NCI-H2227 (cell line): Measurements from ENCODE around the gene ZNF484.

Experiments used
- DNase-seq: peaks from one replicate; lab custom pipeline; 2025; ENCODE audit not compliant: unreplicated experiment; lab: John Stamatoyannopoulos, UW

The ZNF484 gene

GRCh38 chr9:92795598-92796336 lies 82.1 kb downstream of the ZNF484 start:
- no peak for DNase-seq
